ENCODE measurements around the gene GAS2L3. TPM values are rescaled to one million over a fixed set of nuclear protein-coding genes. Genes with fewer than 3 reads are reported as not detected.
"Not testable (repeated sequence)": the region's sequence is repeated elsewhere in the genome, so short reads cannot be mapped to it uniquely, and the experiment has no call there.

GAS2L3 gene
- total and polyA plus RNA-seq, 7 donors: 0.26 to 1.8 (median 0.61) TPM

GRCh38 chr12:100553936-100554335, 19.5 kb upstream of the GAS2L3 start:
- no peaks in the 10 kb centered on the region for H3K36me3 ChIP-seq (ENCODE audit: insufficient read depth in 1 of 2, low read depth in 1 of 2)
- no peaks in the 10 kb centered on the region for H3K9me3 ChIP-seq
- peaks cover 3% of the 10 kb centered on the region for H3K4me1 ChIP-seq
- intact Hi-C loops (cut with DNase I): loop anchor here (5.0 to 10.0 kb wide), 3 partner anchors 207 to 322 kb away; no protein-coding TSS in a partner anchor
- WGBS, 3 donors: 39 to 42% (median 40%) methylated on average over 3 of the region's 3 CpGs
- no peak for DNase-seq
- H3K4me3 ChIP-seq: no peak overlapping the region
- no peak overlapping the region for H3K27ac ChIP-seq
- ATAC-seq: no peak
- TF ChIP-seq CTCF (IDR thresholded peaks at IDR 0.05): no peak
- H3K27me3 ChIP-seq (ENCODE audit: insufficient read depth in 3 of 3, low read length in 2 of 3): no peaks in the 10 kb centered on the region

- ATAC-seq (peak in 1 of 4 donors; percentile 55), DNase-seq (no peak)
- intact Hi-C loops (cut with DNase I): loop anchor here (5.0 to 10.0 kb wide), 3 partner anchors 207 to 322 kb away; no protein-coding TSS in a partner anchor
- Histone ChIP-seq H3K4me3 (no peak overlapping the region), H3K27ac (no peak overlapping the region), H3K27me3 (ENCODE audit: insufficient read depth in 3 of 3, low read length in 2 of 3) (no peaks in the 10 kb centered on the region), H3K9me3 (no peaks in the 10 kb centered on the region), H3K36me3 (ENCODE audit: insufficient read depth in 1 of 2, low read depth in 1 of 2) (no peaks in the 10 kb centered on the region), H3K4me1 (peaks cover 3% of the 10 kb centered on the region)
- TF ChIP-seq CTCF (IDR thresholded peaks at IDR 0.05): peak; percentile 61
- WGBS, 3 donors: 5 to 7% (median 5%) methylated on average over 1 of the region's 1 CpG
These were observed 18.8 kb upstream of the GAS2L3 start for GRCh38 chr12:100554608-100555077.

GRCh38 chr12:100555722-100556121, 17.8 kb upstream of the GAS2L3 start:
- Histone ChIP-seq H3K36me3 (ENCODE audit: insufficient read depth in 1 of 2, low read depth in 1 of 2) (no peaks in the 10 kb centered on the region), H3K4me3 (no peak overlapping the region), H3K4me1 (peaks cover 3% of the 10 kb centered on the region), H3K27me3 (ENCODE audit: insufficient read depth in 3 of 3, low read length in 2 of 3) (no peaks in the 10 kb centered on the region), H3K9me3 (no peaks in the 10 kb centered on the region), H3K27ac (no peak overlapping the region)
- no peak for TF ChIP-seq CTCF (IDR thresholded peaks at IDR 0.05)
- ATAC-seq (no peak), DNase-seq (no peak)
- intact Hi-C loops (cut with DNase I): loop anchor here in 1 of 2 donors (10.0 kb wide), 1 partner anchor 321 kb away; no protein-coding TSS in a partner anchor
- WGBS, 3 donors: 17 to 22% (median 18%) methylated on average over 2 of the region's 2 CpGs

- WGBS, 3 donors: 97 to 100% (median 97%) methylated on average over 2 of the region's 2 CpGs
These were observed 16.1 kb upstream of the GAS2L3 start for GRCh38 chr12:100557357-100557756.

GRCh38 chr12:100559261-100559660, 14.2 kb upstream of the GAS2L3 start:
- not testable (repeated sequence) for H3K27ac ChIP-seq; H3K36me3 ChIP-seq (ENCODE audit: insufficient read depth in 1 of 2, low read depth in 1 of 2); H3K9me3 ChIP-seq; DNase-seq; ATAC-seq; H3K27me3 ChIP-seq (ENCODE audit: insufficient read depth in 3 of 3, low read length in 2 of 3); H3K4me3 ChIP-seq; H3K4me1 ChIP-seq
- intact Hi-C loops (cut with DNase I): loop anchor here in 1 of 2 donors (10.0 kb wide), 1 partner anchor 324 kb away; no protein-coding TSS in a partner anchor
- 93 to 96% (median 94%) methylated on average over 14 to 21 of the region's 21 CpGs for WGBS, 3 donors

More at GRCh38 chr12:100557357-100557756, 16.1 kb upstream of the GAS2L3 start:
- ATAC-seq (no peak), DNase-seq (no peak)
- no peaks in the 10 kb centered on the region for H3K27me3 ChIP-seq (ENCODE audit: insufficient read depth in 3 of 3, low read length in 2 of 3)
- H3K4me1 ChIP-seq: peaks cover 3% of the 10 kb centered on the region
- no peak overlapping the region for H3K27ac ChIP-seq
- TF ChIP-seq CTCF (IDR thresholded peaks at IDR 0.05): no peak
- H3K9me3 ChIP-seq: no peaks in the 10 kb centered on the region
- no peaks in the 10 kb centered on the region for H3K36me3 ChIP-seq (ENCODE audit: insufficient read depth in 1 of 2, low read depth in 1 of 2)
- intact Hi-C loops (cut with DNase I): loop anchor here in 1 of 2 donors (10.0 kb wide), 1 partner anchor 323 kb away; no protein-coding TSS in a partner anchor
- H3K4me3 ChIP-seq: no peak overlapping the region

Measured in psoas muscle (tissue), 8 donors.